Activated CD4-positive, alpha-beta T cell treated with anti-CD3 and anti-CD28 coated beads, Interleukin-2, Interleukin-6, amounts not matched to agents 100 ng/mL and 50 ng/mL, durations not matched to agents 16 hours and 8 hours (primary cell): ENCODE measurements around the gene THAP4.
A peak's percentile ranks its signal among the peaks of the same experiment; 100 is the strongest.

Experiments used
- DNase-seq: peaks from one replicate; pipeline ENCODE4 v3.0.0-alpha.2; 2020

Gene THAP4

GRCh38 chr2:241542278-241542605, 94.7 kb downstream of the THAP4 start:
- DNase-seq: no peak

DNA sequence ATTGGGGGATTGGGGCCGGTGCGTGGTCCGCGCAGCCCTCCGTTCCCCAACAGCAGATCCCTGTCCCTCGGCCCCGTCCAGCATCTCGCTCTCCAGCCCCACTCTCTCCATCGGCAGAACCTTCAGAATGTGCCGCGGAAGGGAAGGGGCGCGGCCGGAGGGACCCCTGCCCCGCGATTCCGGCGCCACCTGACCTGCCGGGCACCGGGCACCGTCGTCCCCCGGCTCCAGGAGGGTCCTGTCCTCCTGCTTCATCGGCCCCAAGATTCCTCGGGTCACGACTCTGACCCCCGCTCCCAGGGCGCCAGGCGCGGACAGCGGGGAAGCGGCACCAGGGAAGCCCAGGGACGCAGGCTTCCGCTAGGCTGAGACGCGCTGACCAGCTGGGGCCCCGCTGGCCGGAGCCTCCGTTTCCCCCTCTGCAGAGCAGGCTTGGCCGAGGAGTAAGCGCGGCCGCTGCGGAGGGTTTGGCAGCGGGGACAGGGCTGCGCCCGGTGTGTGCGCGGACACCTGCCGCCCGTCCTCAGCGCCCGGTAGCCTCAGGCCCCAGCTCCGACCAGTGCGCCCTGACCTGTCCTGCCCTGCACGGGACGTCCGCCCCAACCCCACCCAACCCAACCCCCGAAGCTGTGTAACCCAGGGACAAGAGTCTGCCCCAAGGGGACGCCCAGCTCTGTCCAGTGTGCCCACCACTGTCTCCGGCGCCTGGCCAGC, 95.2 kb downstream of the THAP4 start:
- DNase-seq: no peak

- peak; percentile 76 for DNase-seq
These were observed 96.0 kb downstream of the THAP4 start for GRCh38 chr2:241540771-241541561.

- DNase-seq: no peak
These were observed 96.6 kb downstream of the THAP4 start for GRCh38 chr2:241540401-241540770.

- DNase-seq: no peak
These were observed 97.2 kb downstream of the THAP4 start for GRCh38 chr2:241539616-241540374.

- DNase-seq: no peak
These were observed 97.9 kb downstream of the THAP4 start for GRCh38 chr2:241538838-241539615.

DNA sequence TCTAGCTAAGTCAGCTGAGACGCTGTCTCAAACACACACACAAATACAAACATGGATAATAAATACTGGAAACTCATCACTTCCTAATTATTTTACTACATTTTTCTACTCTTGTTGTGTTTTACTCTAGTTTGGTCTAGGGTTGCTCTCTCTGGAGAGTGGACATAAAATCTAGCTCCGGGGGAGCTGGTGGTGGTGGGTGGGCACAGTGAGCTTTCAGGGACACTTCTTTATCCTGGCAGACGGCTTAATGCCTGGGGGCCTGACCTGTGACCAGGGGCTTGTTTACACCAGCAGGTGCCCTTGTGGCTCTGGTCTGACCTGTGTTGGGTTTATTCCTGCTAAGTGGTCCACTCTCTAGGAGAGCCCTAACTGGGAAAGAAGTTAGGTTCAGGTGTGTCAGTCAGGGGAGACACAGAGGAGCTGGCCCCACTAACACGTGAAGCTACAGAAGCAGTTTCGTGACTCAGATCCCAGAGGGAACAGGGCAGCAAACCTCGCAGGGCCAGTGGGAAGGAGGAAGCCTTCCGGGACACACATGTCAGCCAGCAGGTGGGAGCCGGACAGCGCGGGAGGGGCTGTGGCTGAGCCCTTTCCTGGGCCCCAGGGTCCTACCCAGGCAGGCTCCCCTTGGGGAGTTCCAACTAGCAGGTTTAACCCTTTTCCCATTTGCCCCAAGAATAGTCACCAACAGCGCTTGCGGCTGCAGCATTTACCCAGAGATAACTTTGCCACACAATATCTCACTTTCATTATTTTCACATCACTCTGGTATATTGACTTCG, 100.9 kb downstream of the THAP4 start:
- DNase-seq: no peak

- DNase-seq: no peak
These were observed 102.1 kb downstream of the THAP4 start for GRCh38 chr2:241534701-241535375.
